B cell (primary cell): ENCODE measurements around the gene RAB6A. TPM values are rescaled to one million over a fixed set of nuclear protein-coding genes. Genes with fewer than 3 reads are reported as not detected.

Experiments used
- ATAC-seq: fragments of 200-7000 bp; cut with Tn5 transposase; one replicate; pipeline ENCODE4 v1.10.0; 2021; ENCODE audit warnings: low read depth, mild to moderate bottlenecking, moderate number of reproducible peaks, moderate library complexity
- CTCF ChIA-PET: fragments of 350-600 bp; sonication (Branson Sonifier 250); formaldehyde crosslinking; loops from one replicate; lab custom pipeline; 2021; ENCODE audit warnings: antibody characterized with exemption, inconsistent platforms; lab: Charles Lee
- POLR2A ChIA-PET: fragments of 350-600 bp; sonication (Branson Sonifier 250); formaldehyde crosslinking; loops from one replicate; lab custom pipeline; 2021; ENCODE audit warnings: antibody characterized with exemption; lab: Charles Lee
- DNase-seq: peaks from one replicate; pipeline ENCODE4 v3.0.0; 2013
- H2AFZ ChIP-seq: 2 replicates; pipeline ENCODE4 v1.6.1; 2012; ENCODE audit warnings: mild to moderate bottlenecking, low read depth, low read length; ENCODE audit not compliant: insufficient read depth, poor library complexity, severe bottlenecking
- H3K27ac ChIP-seq, 2 donors: 1 replicate in 1 of 2; 2 replicates in 1 of 2; pipeline ENCODE4 v1.5.1; 2012 to 2013; ENCODE audit warnings: low read length in 2 of 2, mild to moderate bottlenecking in 2 of 2, moderate library complexity in 1 of 2
- H3K27me3 ChIP-seq, 4 experiments: fragments of 200-600 bp in 1 of 4; sonication (generic) in 1 of 4; replicated peaks in 1 of 4; 1 replicate in 2 of 4; 2 replicates in 2 of 4; pipeline versions ENCODE4 v1.6.1 to v1.7.0; 2013 to 2016; ENCODE audit warnings: low read length in 3 of 4, mild to moderate bottlenecking in 2 of 4, mixed read lengths in 1 of 4, moderate library complexity in 1 of 4; ENCODE audit not compliant: insufficient read depth in 4 of 4, control insufficient read depth in 3 of 4; ENCODE audit errors: control extremely low read depth in 1 of 4
- H3K36me3 ChIP-seq, 2 experiments: replicated peaks in 1 of 2; 1 replicate in 1 of 2; 2 replicates in 1 of 2; pipeline versions ENCODE4 v1.6.1 to v1.7.1; 2013; ENCODE audit warnings: low read length in 1 of 2; ENCODE audit not compliant: insufficient read depth in 2 of 2, control insufficient read depth in 1 of 2; ENCODE audit errors: control extremely low read depth in 1 of 2, extremely low read depth in 1 of 2
- H3K4me1 ChIP-seq, 2 donors: fragments of 200-600 bp in 1 of 2; sonication (generic) in 1 of 2; 1 replicate in 1 of 2; 2 replicates in 1 of 2; pipeline versions ENCODE4 v1.5.1 to v1.6.1; 2013 to 2017; ENCODE audit warnings: low read length in 2 of 2; ENCODE audit not compliant: control insufficient read depth in 2 of 2, insufficient read depth in 2 of 2
- H3K4me2 ChIP-seq: replicated peaks from 2 replicates; pipeline ENCODE3; 2012; ENCODE audit warnings: mild to moderate bottlenecking, low read depth, low read length; ENCODE audit not compliant: poor library complexity, severe bottlenecking
- H3K4me3 ChIP-seq, 5 experiments: fragments of 200-600 bp in 1 of 5; sonication (generic) in 1 of 5; 1 replicate in 3 of 5; 2 replicates in 2 of 5; pipeline versions ENCODE4 v1.5.1 to v1.7.0; 2011 to 2016; ENCODE audit warnings: low read length in 4 of 5, mild to moderate bottlenecking in 4 of 5, low read depth in 2 of 5, control low read depth in 1 of 5, moderate library complexity in 1 of 5; ENCODE audit not compliant: insufficient read depth in 1 of 5; ENCODE audit errors: control extremely low read depth in 1 of 5, extremely low read depth in 1 of 5
- H3K79me2 ChIP-seq: fragments of 200-600 bp; sonication (generic); one replicate; pipeline ENCODE4 v1.6.0; 2016; ENCODE audit warnings: low read length; ENCODE audit not compliant: control insufficient read depth, insufficient read depth
- H3K9ac ChIP-seq: fragments of 200-600 bp; sonication (generic); 2 replicates; pipeline ENCODE4 v1.6.1; 2017; ENCODE audit warnings: mild to moderate bottlenecking, low read length, moderate library complexity
- H3K9me3 ChIP-seq, 3 donors: one replicate each; pipeline versions ENCODE4 v1.6.1 to v1.7.1; 2013; ENCODE audit warnings: low read length in 2 of 3; ENCODE audit not compliant: control insufficient read depth in 2 of 3, insufficient read depth in 1 of 3; ENCODE audit errors: control extremely low read depth in 1 of 3
- H4K20me1 ChIP-seq: 2 replicates; pipeline ENCODE4 v1.6.0; 2012; ENCODE audit warnings: mild to moderate bottlenecking, low read length; ENCODE audit not compliant: insufficient read depth, control insufficient read depth, poor library complexity, severe bottlenecking
- H3K27ac Mint-ChIP-seq: one replicate; pipeline ENCODE4 v1.8.0; 2021; ENCODE audit warnings: mixed read lengths
- H3K27me3 Mint-ChIP-seq: one replicate; pipeline ENCODE4 v1.8.0; 2021; ENCODE audit warnings: mixed read lengths
- H3K4me1 Mint-ChIP-seq: one replicate; pipeline ENCODE4 v1.8.0; 2021; ENCODE audit warnings: mixed read lengths
- H3K4me3 Mint-ChIP-seq: one replicate; pipeline ENCODE4 v1.8.0; 2021; ENCODE audit warnings: mixed read lengths
- H3K9me3 Mint-ChIP-seq: one replicate; pipeline ENCODE4 v1.8.0; 2022; ENCODE audit warnings: mixed read lengths; ENCODE audit not compliant: insufficient read depth
- CTCF ChIP-seq: fragments of 200-600 bp; IDR thresholded peaks from one replicate; pipeline ENCODE4 v1.8.0; 2022; ENCODE audit warnings: antibody characterized with exemption, mild to moderate bottlenecking
- EZH2 ChIP-seq: IDR thresholded peaks from 2 replicates; pipeline ENCODE4 v1.6.1; 2012; ENCODE audit warnings: borderline replicate concordance, low read depth, mild to moderate bottlenecking, moderate library complexity, low read length; ENCODE audit not compliant: insufficient read depth, poor library complexity, severe bottlenecking
- WGBS: methylation state at CpG from one replicate; pipeline ENCODE4 v1.1.5; 2013; ENCODE audit warnings: missing lambda C conversion rate; ENCODE audit not compliant: insufficient coverage; 5-methylcytosine and 5-hydroxymethylcytosine counted together
- intact Hi-C: fragments of 100-400 bp; cut with micrococcal nuclease; formaldehyde crosslinking; loops from one replicate; pipeline ENCODE4 v1.10.0; 2022
- polyA plus RNA-seq: library from polyadenylated mRNA; depleted of rRNA; stranded (reverse); fragments of >200 nt; gene quantifications from 2 replicates; pipeline ENCODE4 v1.2.3, GENCODE V29; 2012
- total RNA-seq, 2 donors: library from RNA; stranded (reverse); fragments of 120-200 nt in 1 of 2; gene quantifications; 1 replicate in 1 of 2; 2 replicates in 1 of 2; pipeline versions ENCODE4 v1.2.3 to v1.2.4, GENCODE V29; 2013 to 2022

Gene RAB6A
- total and polyA plus RNA-seq, 2 donors (not counting 1 experiment from before 2014, with no cell fraction given), result 17.2 to 70.5 TPM

- no peaks in the 10 kb centered on the region for H3K9me3 ChIP-seq
- no peak overlapping the region for H2AFZ ChIP-seq
- H3K36me3 ChIP-seq, result peaks cover 3 to 15% of the 10 kb centered on the region in 2 experiments
- H3K4me2 ChIP-seq, result no peak overlapping the region
- no peak overlapping the region for H3K4me3 Mint-ChIP-seq
- CTCF ChIA-PET, result no interaction called here
- no peak overlapping the region for H3K27ac ChIP-seq
- no peak for ATAC-seq
- H3K4me1 Mint-ChIP-seq, result peaks cover under 1% of the 10 kb centered on the region
- POLR2A ChIA-PET, result interaction anchor here (0.6 kb wide), 1 partner anchor 124 kb away, joined by 5 read pairs; no protein-coding TSS in a partner anchor
- no peaks in the 10 kb centered on the region for H4K20me1 ChIP-seq
- H3K27ac Mint-ChIP-seq, result no peak overlapping the region
- H3K27me3 ChIP-seq, result no peaks in the 10 kb centered on the region
- H3K79me2 ChIP-seq, result peaks cover 3% of the 10 kb centered on the region
- intact Hi-C loops, result no loop called here
- H3K4me3 ChIP-seq, result no peak overlapping the region
- WGBS, result 100% methylated on average over 3 of the region's 3 CpGs
- no peaks in the 10 kb centered on the region for H3K27me3 Mint-ChIP-seq
- DNase-seq, result no peak
- no peak for TF ChIP-seq EZH2
- TF ChIP-seq CTCF, result no peak
- no peak overlapping the region for H3K9ac ChIP-seq
- H3K9me3 Mint-ChIP-seq, result no peaks in the 10 kb centered on the region
- H3K4me1 ChIP-seq, result no peaks in the 10 kb centered on the region
Measured at GRCh38 chr11:73710964-73711363, 49.9 kb downstream of the RAB6A start.

- Mint-ChIP-seq H3K9me3 (no peaks in the 10 kb centered on the region), H3K4me1 (no peaks in the 10 kb centered on the region), H3K27ac (no peak overlapping the region), H3K27me3 (no peaks in the 10 kb centered on the region), H3K4me3 (no peak overlapping the region)
- ChIA-PET CTCF (no interaction called here), POLR2A (no interaction called here)
- Histone ChIP-seq H3K4me3 (no peak overlapping the region), H3K9me3 (no peaks in the 10 kb centered on the region), H3K36me3 (peaks cover 5 to 35% of the 10 kb centered on the region in 2 experiments), H3K27ac (no peak overlapping the region), H2AFZ (no peak overlapping the region), H3K27me3 (no peaks in the 10 kb centered on the region), H4K20me1 (no peaks in the 10 kb centered on the region), H3K4me1 (no peaks in the 10 kb centered on the region), H3K79me2 (no peaks in the 10 kb centered on the region), H3K9ac (no peak overlapping the region), H3K4me2 (no peak overlapping the region)
- DNase-seq (no peak), ATAC-seq (no peak)
- intact Hi-C loops, result no loop called here
- WGBS, result 82% methylated on average over 1 of the region's 1 CpG
- TF ChIP-seq EZH2, result no peak
- no peak for TF ChIP-seq CTCF
Measured at GRCh38 chr11:73705053-73705452, 55.8 kb downstream of the RAB6A start.
